Neural cell (in vitro differentiated cells): Measurements from ENCODE around the gene IQCM.

ENCODE experiments used
- EP300 ChIP-seq: fragments of 450-650 bp; conservative IDR thresholded peaks from 2 replicates; pipeline ENCODE4 v1.6.1; 2014; ENCODE audit warnings: antibody characterized with exemption, mild to moderate bottlenecking, moderate library complexity; ENCODE audit not compliant: poor library complexity, severe bottlenecking
- EZH2 ChIP-seq: fragments of 200-600, 300-800 bp; shearing (Covaris generic), sonication (generic); IDR thresholded peaks from 2 replicates; pipeline ENCODE4 v1.6.1; 2014; ENCODE audit warnings: antibody characterized with exemption, low read length, borderline replicate concordance, mild to moderate bottlenecking; ENCODE audit not compliant: insufficient read depth, poor library complexity, severe bottlenecking
- MXI1 ChIP-seq: fragments of 450-650 bp; conservative IDR thresholded peaks from 2 replicates; pipeline ENCODE4 v1.6.1; 2014; ENCODE audit warnings: antibody characterized with exemption, mild to moderate bottlenecking; ENCODE audit not compliant: poor library complexity, severe bottlenecking
- POLR2AphosphoS5 ChIP-seq: IDR thresholded peaks from 2 replicates; pipeline ENCODE4 v1.6.1; 2012
- RAD21 ChIP-seq: fragments of 450-650 bp; conservative IDR thresholded peaks from 2 replicates; pipeline ENCODE4 v1.6.1; 2014; ENCODE audit warnings: antibody characterized with exemption, mild to moderate bottlenecking, moderate library complexity
- TAF1 ChIP-seq: IDR thresholded peaks from 2 replicates; pipeline ENCODE4 v1.6.1; 2012; ENCODE audit warnings: low read depth
- TF ChIP-seq, protein P1 (sequence below): fragments of 450-650 bp; IDR thresholded peaks from 2 replicates; pipeline ENCODE4 v1.5.1; 2014; ENCODE audit warnings: antibody characterized with exemption, mild to moderate bottlenecking, moderate library complexity; ENCODE audit not compliant: poor library complexity, severe bottlenecking
- TF ChIP-seq, protein P2 (sequence below): IDR thresholded peaks from 2 replicates; pipeline ENCODE4 v1.6.1; 2012; ENCODE audit warnings: borderline replicate concordance

DNA sequence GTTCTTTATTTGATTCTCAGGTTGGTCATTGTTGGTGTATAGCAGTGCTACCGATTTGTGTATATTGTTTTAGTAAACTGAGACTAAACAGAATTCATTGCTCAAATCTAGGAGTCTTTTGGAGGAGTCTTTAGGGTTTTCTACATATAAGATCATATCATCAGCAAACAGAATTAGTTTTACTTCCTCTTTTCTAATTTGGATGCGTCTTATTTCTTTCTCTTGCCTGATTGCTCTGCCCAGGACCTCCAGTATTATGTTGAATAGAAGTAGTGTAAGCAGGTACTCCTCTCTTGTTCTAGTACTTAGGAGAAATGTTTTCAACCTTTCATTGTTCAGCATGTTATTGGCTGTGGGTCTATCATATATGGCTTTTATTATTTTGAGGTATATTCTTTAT is 92.6 kb downstream of the IQCM start:
- TF ChIP-seq TAF1 (no peak), EP300 (no peak), MXI1 (no peak), EZH2 (no peak), RAD21 (no peak), POLR2AphosphoS5 (no peak)
- TF ChIP-seq, protein P1, sequence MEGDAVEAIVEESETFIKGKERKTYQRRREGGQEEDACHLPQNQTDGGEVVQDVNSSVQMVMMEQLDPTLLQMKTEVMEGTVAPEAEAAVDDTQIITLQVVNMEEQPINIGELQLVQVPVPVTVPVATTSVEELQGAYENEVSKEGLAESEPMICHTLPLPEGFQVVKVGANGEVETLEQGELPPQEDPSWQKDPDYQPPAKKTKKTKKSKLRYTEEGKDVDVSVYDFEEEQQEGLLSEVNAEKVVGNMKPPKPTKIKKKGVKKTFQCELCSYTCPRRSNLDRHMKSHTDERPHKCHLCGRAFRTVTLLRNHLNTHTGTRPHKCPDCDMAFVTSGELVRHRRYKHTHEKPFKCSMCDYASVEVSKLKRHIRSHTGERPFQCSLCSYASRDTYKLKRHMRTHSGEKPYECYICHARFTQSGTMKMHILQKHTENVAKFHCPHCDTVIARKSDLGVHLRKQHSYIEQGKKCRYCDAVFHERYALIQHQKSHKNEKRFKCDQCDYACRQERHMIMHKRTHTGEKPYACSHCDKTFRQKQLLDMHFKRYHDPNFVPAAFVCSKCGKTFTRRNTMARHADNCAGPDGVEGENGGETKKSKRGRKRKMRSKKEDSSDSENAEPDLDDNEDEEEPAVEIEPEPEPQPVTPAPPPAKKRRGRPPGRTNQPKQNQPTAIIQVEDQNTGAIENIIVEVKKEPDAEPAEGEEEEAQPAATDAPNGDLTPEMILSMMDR, result no peak
- TF ChIP-seq, protein P2, sequence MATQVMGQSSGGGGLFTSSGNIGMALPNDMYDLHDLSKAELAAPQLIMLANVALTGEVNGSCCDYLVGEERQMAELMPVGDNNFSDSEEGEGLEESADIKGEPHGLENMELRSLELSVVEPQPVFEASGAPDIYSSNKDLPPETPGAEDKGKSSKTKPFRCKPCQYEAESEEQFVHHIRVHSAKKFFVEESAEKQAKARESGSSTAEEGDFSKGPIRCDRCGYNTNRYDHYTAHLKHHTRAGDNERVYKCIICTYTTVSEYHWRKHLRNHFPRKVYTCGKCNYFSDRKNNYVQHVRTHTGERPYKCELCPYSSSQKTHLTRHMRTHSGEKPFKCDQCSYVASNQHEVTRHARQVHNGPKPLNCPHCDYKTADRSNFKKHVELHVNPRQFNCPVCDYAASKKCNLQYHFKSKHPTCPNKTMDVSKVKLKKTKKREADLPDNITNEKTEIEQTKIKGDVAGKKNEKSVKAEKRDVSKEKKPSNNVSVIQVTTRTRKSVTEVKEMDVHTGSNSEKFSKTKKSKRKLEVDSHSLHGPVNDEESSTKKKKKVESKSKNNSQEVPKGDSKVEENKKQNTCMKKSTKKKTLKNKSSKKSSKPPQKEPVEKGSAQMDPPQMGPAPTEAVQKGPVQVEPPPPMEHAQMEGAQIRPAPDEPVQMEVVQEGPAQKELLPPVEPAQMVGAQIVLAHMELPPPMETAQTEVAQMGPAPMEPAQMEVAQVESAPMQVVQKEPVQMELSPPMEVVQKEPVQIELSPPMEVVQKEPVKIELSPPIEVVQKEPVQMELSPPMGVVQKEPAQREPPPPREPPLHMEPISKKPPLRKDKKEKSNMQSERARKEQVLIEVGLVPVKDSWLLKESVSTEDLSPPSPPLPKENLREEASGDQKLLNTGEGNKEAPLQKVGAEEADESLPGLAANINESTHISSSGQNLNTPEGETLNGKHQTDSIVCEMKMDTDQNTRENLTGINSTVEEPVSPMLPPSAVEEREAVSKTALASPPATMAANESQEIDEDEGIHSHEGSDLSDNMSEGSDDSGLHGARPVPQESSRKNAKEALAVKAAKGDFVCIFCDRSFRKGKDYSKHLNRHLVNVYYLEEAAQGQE, result no peak
